Fibroblast of skin of back (primary cell): Measurements from ENCODE around the gene RPGR.

ENCODE experiments used
- DNase-seq: peaks from one replicate; pipeline ENCODE4 v3.0.0-alpha.2; 2013

The RPGR gene

GRCh38 chrX:38318606-38319005 is 8.7 kb downstream of the RPGR start:
- DNase-seq: no peak

GRCh38 chrX:38318196-38318595 is 9.1 kb downstream of the RPGR start:
- DNase-seq: no peak

GRCh38 chrX:38315186-38315585 is 12.1 kb downstream of the RPGR start:
- no peak for DNase-seq

DNA sequence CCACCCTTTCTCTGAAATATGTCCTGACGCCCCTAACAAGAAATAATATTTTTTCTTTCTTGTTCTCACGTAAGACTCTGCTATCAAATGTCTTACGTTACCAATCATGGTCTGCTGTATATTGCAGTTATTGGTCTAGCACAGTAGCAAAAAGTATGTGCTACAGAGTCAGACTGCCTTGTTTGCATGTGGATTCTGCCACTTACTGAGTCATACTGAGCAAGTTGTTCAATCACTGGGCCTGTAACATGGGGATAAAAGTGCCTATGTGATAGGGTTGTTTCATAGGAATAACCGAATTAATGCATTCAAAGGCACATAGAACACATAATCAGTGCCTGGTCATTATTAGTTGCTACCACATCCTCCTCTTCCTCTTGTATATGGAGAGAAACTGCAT is 14.1 kb downstream of the RPGR start:
- peak; percentile 48 for DNase-seq

DNA sequence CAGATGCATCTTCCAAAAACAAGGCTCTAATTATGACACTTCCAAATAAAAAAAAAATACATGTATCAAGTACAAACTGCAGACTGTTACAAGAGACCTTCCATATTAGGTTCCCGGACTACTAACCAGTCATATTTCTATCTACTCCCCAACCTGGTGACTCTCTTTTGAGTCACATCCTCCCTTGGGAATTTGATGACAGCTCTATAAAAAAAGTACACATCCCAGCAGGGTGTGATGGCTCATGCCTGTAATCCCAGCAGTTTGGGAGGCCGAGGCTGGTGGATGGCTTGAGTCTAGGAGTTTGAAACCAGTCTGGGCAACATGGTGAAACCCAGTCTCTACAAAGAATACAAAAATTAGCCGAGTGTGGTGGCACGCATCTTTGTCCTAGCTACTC is 14.9 kb downstream of the RPGR start:
- peak; percentile 95 for DNase-seq

- DNase-seq: no peak
Measured at GRCh38 chrX:38311743-38312142, 15.6 kb downstream of the RPGR start.

GRCh38 chrX:38305971-38306370 is 21.3 kb downstream of the RPGR start:
- no peak for DNase-seq

- DNase-seq: no peak
Measured at GRCh38 chrX:38304010-38304409, 23.3 kb downstream of the RPGR start.

DNA sequence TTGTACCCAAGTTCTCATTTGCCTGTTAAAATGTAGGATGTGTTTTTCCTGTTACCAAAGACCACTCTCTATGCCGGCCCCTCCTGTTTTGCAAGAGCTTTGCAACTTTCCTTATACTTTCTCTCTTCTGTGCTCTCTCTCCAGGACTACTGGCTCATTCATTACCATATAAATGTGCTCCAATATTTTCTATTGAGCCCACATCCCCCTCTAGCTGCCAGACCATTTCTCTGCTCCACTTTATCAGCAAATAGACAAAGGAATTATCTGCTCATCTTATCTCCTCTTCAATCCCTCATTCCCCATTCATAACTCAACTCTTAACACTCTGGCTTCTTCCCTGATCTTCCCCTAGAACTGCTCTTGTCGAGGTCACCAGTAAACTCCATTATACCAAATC is 33.6 kb downstream of the RPGR start:
- peak; percentile 11 for DNase-seq

GRCh38 chrX:38287674-38288073 is 39.6 kb downstream of the RPGR start:
- DNase-seq: no peak

DNA sequence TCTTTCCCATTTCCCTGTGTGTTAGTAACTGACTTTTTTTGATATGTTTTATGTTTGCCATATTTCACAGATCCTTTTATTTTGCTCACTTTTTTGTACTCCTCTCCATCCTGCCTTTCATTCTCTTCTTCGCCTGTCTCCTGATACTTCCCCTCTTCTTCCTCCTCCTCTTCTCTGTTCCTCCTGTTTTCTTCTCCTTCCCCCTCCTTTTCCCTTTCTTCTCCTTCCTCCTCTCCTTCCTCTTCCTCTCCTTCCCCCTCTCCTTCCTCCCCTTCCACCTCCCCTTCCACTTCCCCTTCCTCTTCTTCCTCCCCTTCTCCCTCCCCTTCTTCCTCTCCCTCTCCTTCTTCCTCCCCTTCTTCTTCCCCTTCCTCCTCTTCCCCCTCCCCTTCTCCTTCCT is 41.7 kb downstream of the RPGR start:
- DNase-seq: no peak

DNA sequence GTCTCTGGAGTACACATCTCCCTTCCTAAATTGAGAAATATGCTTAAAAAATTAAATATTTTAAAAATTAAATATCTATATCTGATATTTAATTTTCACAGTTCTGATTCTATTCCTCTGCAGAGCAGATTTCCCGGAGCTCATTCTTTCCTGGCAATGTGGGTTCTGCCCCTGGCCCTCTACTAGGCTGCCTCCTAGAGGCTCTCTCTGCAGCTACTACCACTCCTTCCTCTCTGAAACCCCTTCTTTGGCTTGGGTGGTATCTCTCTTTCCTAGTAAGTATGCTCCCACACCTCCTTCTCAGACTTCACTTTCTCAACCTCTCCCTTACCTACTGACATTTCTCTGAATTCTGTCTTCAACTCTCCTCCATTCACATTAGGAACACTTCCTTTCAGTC is 45.3 kb downstream of the RPGR start:
- DNase-seq: peak; percentile 21

- DNase-seq: no peak
Measured at GRCh38 chrX:38279188-38279587, 48.1 kb downstream of the RPGR start.

DNA sequence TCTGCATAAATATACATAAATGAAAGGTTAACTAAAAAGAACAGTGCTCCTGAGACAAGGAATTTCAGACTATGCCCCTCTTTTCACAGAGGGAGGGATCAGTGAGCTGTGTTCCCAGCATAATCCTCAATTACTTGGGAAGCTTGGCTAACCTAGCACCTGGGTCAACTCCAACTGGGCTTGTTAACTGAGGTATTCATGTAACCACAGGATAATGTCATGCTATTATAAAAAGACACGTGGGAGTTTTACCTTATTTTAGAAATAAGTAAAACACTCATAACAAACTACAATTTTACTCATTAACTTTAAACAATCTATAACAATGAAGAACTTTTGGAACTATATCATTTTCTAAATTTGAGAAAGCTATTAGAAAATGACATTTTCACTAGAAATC is 48.6 kb downstream of the RPGR start:
- DNase-seq: no peak

DNA sequence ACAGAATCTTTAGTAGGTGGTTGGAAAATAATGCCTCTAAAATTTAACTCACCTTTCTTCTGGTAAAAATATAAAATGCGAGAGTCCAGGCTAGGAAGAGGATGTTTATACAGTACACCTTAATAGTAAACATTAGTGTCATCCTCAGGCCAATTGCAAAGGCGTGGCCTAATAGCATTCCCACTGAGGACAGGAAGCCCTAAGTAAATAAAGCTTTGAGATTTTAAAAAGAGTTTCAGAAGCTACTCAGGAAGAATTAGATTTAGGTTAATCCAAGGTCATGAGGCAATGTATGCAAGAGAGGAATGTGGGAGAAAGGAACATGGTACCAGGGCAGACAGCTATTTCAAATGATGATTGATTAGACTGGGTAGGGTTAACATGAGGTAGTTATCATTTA is 49.5 kb downstream of the RPGR start:
- no peak for DNase-seq

DNA sequence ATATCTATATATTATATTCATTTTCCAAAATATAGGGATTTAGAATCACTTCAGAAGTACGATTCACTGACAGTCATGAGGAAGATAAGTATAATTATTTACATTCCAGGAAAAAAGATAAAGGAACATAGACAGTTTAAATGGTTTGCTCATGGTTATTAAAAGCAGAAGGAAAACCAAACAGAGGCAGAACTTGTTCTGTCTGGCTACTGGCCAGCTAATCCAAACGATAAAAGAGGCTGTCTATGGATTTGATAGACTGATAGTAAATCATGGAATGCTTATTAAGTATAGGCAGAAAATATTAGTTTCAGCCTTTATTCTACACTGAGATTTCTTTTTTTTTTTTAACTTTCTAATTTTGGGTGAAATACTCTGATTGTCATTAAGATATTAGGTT is 50.2 kb downstream of the RPGR start:
- no peak for DNase-seq

- no peak for DNase-seq
Measured at GRCh38 chrX:38276089-38276488, 51.2 kb downstream of the RPGR start.

DNA sequence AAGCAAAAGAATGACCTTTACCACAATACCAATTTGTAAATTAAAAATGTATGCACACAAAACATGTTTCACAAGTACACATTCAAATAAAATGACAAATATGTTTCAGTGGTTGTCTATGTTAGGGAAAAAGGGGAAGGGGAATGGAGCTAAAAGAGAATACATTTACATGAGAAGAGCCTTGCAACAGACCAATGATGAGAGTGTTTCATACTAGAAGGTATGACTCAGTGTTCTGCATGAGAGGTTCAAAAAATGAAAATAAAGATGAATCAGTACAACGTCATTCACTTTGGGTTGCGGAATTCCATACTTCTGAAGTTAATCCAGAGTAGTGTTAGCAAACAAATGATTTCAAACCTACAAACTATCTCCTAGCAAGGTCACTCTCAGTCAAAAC is 51.7 kb downstream of the RPGR start:
- DNase-seq: peak; percentile 92

DNA sequence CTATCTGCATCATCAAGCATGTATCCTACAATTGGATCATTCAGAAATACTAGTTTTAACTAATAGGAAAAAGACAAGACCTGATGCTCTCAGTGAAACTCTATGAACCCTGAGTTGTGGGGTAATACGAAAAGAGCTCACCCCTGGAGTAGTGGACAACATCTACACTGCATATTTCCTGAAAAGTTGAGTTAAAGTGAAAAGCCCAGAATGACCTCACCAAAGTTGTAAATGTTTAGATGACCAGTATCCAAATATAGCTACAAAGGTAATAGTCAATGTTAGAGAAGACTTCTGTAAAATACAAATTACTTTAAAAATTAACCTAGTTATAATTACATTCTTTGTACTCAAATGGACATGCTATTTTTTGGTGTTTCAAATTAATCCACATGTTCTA is 53.9 kb downstream of the RPGR start:
- DNase-seq: no peak

- no peak for DNase-seq
Measured at GRCh38 chrX:38271154-38271716, 56.1 kb downstream of the RPGR start.

DNA sequence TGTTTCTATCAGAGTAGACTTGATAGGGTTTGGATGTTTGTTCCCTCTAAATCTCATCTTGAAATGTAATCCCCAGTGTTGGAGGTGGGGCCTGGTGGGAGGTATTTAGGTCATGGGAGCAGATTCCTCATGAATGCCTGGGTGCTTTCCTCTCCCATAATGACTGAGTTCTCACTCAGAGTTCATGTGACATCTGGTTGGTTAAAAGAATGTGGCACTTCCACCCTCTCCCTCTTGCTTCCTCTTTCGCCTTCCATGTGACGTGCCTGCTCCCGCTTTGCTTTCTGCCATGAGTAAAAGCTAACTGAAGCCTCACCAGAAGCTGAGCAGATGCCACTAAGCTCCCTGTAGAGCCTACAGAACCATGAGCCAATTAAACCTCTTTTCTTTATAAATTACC is 59.3 kb downstream of the RPGR start:
- DNase-seq: no peak

DNA sequence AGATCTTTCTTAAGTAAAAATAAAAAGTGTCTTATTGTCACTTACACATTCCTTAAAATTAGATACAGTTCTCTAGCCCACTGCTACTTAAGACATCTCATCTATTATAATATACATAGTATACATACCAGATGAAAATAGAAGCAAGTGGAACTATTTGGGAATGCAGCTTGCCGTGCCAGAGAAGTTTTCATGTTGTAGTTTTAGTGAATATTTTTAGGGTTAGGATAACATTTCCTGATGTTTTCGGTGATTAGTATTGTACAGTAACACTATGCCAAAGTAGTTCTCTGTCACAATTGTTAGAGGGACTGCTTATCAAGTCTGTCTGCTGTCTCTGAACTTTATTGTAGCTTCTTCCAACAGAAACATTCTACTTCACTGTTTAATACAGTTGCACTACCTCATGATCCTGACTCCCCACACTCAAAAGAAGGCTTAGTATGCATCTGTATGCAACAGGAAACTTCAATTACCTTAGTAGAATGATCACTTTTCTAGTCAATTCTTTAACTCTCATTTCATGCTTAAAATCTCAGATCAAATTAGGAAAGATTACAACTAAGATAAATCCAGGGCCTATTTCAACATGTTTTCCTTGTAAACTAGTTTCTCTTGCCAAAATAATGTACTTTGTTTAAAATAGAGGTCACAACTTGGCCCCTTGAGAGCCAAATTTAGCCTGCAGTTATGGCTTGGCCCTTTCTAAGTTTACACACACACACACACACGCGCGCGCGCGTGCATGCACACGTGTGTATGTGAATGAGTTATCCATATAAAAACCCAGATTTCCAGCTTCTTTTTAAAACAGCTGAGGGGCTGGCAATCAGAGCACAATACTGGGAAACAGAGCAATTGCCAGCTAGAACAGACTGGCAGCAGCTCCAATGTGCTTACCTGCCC is 64.3 kb downstream of the RPGR start:
- peak; percentile 83 for DNase-seq

- no peak for DNase-seq
Measured at GRCh38 chrX:38260231-38260630, 67.1 kb downstream of the RPGR start.

DNA sequence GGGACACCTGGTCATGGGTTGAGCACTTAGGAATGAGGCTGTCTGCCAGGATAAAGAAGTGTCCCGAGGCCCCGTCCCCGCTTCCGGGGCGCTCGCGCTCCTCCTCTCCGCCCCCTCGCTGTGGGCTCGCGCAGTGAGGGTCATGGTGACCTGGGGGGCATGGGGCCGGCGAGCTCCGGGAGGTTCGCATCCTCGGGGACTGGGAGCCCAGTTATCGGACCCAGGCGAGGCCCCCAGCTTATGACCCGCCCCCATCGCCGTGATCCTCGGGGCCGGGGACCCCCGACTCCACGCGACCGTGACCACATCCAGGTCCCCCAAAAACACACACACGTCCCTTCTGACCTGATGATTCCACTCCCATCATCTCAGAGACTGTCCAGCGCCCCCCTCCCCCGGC is 71.3 kb downstream of the RPGR start:
- no peak for DNase-seq

GRCh38 chrX:38249965-38250364 is 77.3 kb downstream of the RPGR start:
- peak; percentile 35 for DNase-seq
